ENCODE data around the gene C1orf115. TPM values are rescaled to one million over a fixed set of nuclear protein-coding genes. Genes with fewer than 3 reads are reported as not detected.

The C1orf115 gene
- total RNA-seq, 1 experiment from 2014 or later = 5.6 TPM

GRCh38 chr1:220726634-220727033, 36.5 kb downstream of the C1orf115 start:
- no peak overlapping the region for H3K4me3 ChIP-seq
- TF ChIP-seq, protein P1, sequence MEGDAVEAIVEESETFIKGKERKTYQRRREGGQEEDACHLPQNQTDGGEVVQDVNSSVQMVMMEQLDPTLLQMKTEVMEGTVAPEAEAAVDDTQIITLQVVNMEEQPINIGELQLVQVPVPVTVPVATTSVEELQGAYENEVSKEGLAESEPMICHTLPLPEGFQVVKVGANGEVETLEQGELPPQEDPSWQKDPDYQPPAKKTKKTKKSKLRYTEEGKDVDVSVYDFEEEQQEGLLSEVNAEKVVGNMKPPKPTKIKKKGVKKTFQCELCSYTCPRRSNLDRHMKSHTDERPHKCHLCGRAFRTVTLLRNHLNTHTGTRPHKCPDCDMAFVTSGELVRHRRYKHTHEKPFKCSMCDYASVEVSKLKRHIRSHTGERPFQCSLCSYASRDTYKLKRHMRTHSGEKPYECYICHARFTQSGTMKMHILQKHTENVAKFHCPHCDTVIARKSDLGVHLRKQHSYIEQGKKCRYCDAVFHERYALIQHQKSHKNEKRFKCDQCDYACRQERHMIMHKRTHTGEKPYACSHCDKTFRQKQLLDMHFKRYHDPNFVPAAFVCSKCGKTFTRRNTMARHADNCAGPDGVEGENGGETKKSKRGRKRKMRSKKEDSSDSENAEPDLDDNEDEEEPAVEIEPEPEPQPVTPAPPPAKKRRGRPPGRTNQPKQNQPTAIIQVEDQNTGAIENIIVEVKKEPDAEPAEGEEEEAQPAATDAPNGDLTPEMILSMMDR (conservative IDR thresholded peaks at IDR 0.05) = peak; percentile 44
- TF ChIP-seq EZH2 (IDR thresholded peaks at IDR 0.05; ENCODE audit: low read depth) = no peak
- H3K9me2 ChIP-seq (ENCODE audit: insufficient read depth) = no peaks in the 10 kb centered on the region
- CTCF ChIA-PET = no interaction called here
- no peaks in the 10 kb centered on the region for H3K79me2 ChIP-seq (ENCODE audit: low read depth)
- H3K4me2 ChIP-seq = no peak overlapping the region
- no TSS peak for BruUV-seq (replicated peaks)
- no peaks in the 10 kb centered on the region for H3K4me1 ChIP-seq (replicated peaks; ENCODE audit: insufficient read depth)
- no peaks in the 10 kb centered on the region for H3K9me3 ChIP-seq (ENCODE audit: insufficient read depth, low read depth)
- H3K27ac ChIP-seq = no peak overlapping the region
- intact Hi-C loops (cut with micrococcal nuclease; ENCODE audit: unreplicated experiment) = no loop called here
- H2AFZ ChIP-seq = no peak overlapping the region
- H3K27me3 ChIP-seq (ENCODE audit: insufficient read depth, low read depth) = no peaks in the 10 kb centered on the region
- H3K36me3 ChIP-seq (ENCODE audit: low read depth) = no peaks in the 10 kb centered on the region
- no peaks in the 10 kb centered on the region for H4K20me1 ChIP-seq (ENCODE audit: insufficient read depth)
- POLR2A ChIA-PET (ENCODE audit: unreplicated experiment) = no interaction called here
- no peak for DNase-seq
- no peaks in the 10 kb centered on the region for H3F3A ChIP-seq (ENCODE audit: insufficient read depth, low read depth)

DNA sequence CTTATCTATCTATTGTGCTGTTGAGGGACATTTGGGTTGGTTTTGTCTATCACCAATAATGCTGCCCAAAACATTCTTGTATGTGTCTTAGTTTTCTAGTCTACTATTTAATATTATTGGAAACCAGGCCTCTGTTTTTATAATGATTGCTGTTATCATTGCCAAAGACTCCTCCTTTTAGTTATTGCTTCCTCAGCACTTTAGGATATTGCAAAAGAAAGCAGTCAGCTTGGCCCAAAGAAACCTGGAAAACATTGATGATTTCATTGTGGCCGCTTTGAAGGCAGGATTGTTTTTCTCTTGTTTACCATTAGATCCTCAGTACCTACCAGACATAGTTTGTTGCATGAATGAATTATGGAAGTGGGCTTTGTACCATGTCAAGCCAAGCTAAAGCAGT, 37.4 kb downstream of the C1orf115 start:
- Histone ChIP-seq H3K4me1 (replicated peaks; ENCODE audit: insufficient read depth) (no peaks in the 10 kb centered on the region), H3K4me3 (no peak overlapping the region), H3K27ac (no peak overlapping the region), H2AFZ (no peak overlapping the region), H3K9me3 (ENCODE audit: insufficient read depth, low read depth) (no peaks in the 10 kb centered on the region), H4K20me1 (ENCODE audit: insufficient read depth) (no peaks in the 10 kb centered on the region), H3K79me2 (ENCODE audit: low read depth) (no peaks in the 10 kb centered on the region), H3F3A (ENCODE audit: insufficient read depth, low read depth) (no peaks in the 10 kb centered on the region), H3K4me2 (no peak overlapping the region), H3K9me2 (ENCODE audit: insufficient read depth) (no peaks in the 10 kb centered on the region), H3K27me3 (ENCODE audit: insufficient read depth, low read depth) (no peaks in the 10 kb centered on the region), H3K36me3 (ENCODE audit: low read depth) (no peaks in the 10 kb centered on the region)
- ChIA-PET POLR2A (ENCODE audit: unreplicated experiment) (no interaction called here), CTCF (no interaction called here)
- intact Hi-C loops (cut with micrococcal nuclease; ENCODE audit: unreplicated experiment) = no loop called here
- TF ChIP-seq EZH2 (IDR thresholded peaks at IDR 0.05; ENCODE audit: low read depth) = no peak
- TF ChIP-seq, protein P1 (conservative IDR thresholded peaks at IDR 0.05) = no peak
- no peak for DNase-seq
- no TSS peak for BruUV-seq (replicated peaks)

DNA sequence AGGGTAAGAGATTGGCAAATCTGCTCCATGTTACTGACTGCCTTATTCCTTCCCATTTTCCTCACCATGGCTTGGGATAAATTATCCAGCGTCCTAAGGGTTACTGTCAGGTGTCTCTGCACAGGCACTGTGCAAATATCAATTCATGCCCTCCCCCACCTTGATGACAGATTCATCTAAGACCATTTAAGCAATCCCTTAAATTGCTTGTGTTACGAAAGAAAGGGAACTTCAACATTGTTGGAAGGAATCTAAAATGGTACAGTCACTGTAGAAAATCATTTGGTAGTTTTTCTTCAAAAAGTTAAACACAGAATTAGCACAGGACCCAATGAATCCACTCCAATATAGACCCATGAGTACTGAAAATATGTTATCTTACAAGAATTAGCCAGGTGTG, 40.3 kb downstream of the C1orf115 start:
- BruUV-seq (replicated peaks) = no TSS peak
- no peak for DNase-seq
- CTCF ChIA-PET = no interaction called here
- H3K27ac ChIP-seq = no peak overlapping the region
- H3K27me3 ChIP-seq (ENCODE audit: insufficient read depth, low read depth) = no peaks in the 10 kb centered on the region
- no peaks in the 10 kb centered on the region for H3K36me3 ChIP-seq (ENCODE audit: low read depth)
- H2AFZ ChIP-seq = no peak overlapping the region
- intact Hi-C loops (cut with micrococcal nuclease; ENCODE audit: unreplicated experiment) = no loop called here
- peaks cover 10% of the 10 kb centered on the region for H3F3A ChIP-seq (ENCODE audit: insufficient read depth, low read depth)
- POLR2A ChIA-PET (ENCODE audit: unreplicated experiment) = no interaction called here
- no peak overlapping the region for H3K4me3 ChIP-seq
- H3K9me3 ChIP-seq (ENCODE audit: insufficient read depth, low read depth) = no peaks in the 10 kb centered on the region
- no peaks in the 10 kb centered on the region for H4K20me1 ChIP-seq (ENCODE audit: insufficient read depth)
- H3K4me1 ChIP-seq (replicated peaks; ENCODE audit: insufficient read depth) = peaks cover 20% of the 10 kb centered on the region
- TF ChIP-seq, protein P1 (conservative IDR thresholded peaks at IDR 0.05) = no peak
- TF ChIP-seq EZH2 (IDR thresholded peaks at IDR 0.05; ENCODE audit: low read depth) = no peak
- H3K79me2 ChIP-seq (ENCODE audit: low read depth) = no peaks in the 10 kb centered on the region
- H3K9me2 ChIP-seq (ENCODE audit: insufficient read depth) = no peaks in the 10 kb centered on the region
- H3K4me2 ChIP-seq = no peak overlapping the region

All from PC-9 (cell line).